NCI-H446 (cell line): ENCODE results near the gene SMYD3.
"Not testable (repeated sequence)": the region's sequence is repeated elsewhere in the genome, so short reads cannot be mapped to it uniquely, and the experiment has no call there.

Source experiments
- DNase-seq, 2 experiments: peaks; one replicate each; lab custom pipeline; 2025; lab: John Stamatoyannopoulos, UW

The SMYD3 gene

DNA sequence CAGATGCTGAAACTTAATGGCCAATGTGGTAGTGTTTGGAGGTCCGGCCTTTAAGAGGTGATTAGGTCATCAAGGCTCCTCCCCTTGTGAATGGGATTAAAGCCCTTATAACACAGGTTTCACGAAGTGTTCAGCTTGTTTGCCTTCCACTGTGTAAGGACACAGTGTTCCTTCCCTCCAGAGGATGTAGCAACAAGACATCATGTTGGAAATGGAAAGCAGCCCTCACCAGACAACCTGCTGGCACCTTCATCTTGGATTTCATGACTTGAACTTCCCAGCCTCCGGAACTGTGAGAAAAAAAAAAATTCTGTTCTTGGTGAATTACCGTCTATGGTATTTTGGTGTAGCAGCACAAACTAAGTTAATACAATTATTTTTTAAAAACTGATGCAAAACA, 738.5 kb downstream of the SMYD3 start:
- DNase-seq: no peak

DNA sequence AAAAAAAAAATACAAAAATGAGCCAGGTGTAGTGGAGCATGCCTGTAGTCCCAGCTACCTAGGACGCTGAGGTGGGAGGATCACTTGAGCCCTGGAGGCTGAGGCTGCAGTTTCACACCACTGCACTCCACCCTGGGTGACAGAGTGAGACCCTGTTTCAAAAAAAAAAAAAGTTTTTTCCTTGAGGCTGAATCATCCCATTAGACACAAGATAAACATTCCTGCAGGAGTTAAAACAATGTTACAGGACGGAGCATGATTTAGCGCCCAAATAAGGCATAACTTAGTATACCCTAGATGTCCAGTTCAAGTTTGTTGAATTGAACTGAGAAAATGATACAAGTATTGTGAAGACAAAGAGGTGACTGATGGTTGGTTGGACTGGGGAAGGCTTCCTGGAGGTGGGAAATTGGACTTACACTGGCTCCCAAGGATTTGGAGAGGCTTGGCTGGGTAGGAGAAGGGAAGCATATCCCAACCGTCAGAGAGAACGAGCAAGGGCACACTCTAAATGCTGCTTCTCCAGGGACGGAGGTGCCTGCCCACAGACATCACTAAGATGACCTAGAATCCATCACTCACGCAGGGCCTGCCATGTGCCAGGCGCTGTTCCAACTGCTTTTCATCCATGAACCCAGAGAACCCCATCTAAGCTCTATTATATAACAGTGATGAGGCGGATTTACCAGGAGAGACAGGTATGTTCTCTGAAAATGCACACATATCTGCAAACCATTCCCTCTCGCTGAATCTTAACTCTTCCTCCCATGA, 741.7 kb downstream of the SMYD3 start:
- no peak for DNase-seq

DNA sequence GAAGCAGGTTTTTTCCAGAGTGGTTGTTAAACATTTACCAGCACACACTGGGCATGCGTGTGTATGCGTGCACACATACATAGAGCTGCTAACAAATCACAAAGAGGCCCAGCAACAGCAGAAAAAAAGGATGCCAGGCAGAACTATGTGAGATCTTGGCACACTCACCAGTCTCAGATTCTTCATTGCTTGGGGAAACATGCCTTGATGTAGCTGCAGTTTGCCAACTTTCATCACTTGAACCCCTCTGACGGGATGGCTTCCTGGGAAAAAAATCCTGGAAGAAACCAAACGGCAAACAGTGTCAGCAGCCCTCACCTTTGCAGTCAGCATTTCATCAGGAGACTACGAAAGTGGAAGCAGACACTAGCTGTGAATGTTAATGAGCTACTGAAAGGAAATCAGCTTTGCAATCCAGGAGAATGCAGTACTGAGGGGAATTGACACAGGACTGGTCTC, 743.2 kb downstream of the SMYD3 start:
- DNase-seq: no peak

GRCh38 chr1:245762396-245762910, 744.6 kb downstream of the SMYD3 start:
- no peak for DNase-seq

GRCh38 chr1:245760301-245760700, 746.8 kb downstream of the SMYD3 start:
- DNase-seq: no peak

- DNase-seq: no peak
Measured at GRCh38 chr1:245754463-245754961, 752.6 kb downstream of the SMYD3 start.

DNA sequence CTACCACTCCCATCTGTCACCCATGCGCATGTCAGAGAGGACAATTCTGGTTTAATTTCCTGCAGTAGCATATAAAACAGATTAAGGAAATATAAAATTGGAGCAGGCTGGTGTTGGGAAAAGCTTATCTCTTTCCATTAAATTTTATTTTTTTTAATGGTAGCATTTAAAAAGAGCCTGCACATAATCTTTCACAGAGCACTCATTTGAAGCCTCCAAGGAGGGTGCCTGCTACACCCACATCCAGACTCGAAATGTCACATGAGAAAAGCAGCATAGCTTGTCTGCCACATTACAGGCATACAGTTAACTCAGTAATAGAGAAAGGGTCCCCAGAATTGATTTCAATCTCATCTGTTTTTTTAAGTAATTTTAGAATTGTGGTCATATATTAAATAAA, 753.3 kb downstream of the SMYD3 start:
- no peak for DNase-seq

DNA sequence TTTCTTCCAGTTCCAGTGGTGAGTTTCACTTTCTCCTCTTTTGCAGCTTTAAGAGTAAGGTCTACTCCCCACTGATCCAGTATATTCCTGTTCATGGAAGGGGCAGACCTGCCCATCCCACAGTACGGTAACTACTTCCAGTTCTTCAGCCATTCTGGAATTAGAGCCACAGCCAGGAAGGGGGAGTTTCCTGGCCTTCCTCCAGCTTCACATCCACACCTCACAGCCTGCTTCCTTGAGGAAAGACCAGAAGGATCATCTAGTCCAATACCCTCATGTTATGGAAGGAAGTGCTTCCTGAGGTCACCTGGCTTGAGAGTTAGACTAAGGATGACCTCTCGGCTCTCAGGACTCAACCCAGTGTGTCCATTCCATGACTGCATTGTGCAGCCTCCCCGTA, 754.5 kb downstream of the SMYD3 start:
- no peak for DNase-seq

DNA sequence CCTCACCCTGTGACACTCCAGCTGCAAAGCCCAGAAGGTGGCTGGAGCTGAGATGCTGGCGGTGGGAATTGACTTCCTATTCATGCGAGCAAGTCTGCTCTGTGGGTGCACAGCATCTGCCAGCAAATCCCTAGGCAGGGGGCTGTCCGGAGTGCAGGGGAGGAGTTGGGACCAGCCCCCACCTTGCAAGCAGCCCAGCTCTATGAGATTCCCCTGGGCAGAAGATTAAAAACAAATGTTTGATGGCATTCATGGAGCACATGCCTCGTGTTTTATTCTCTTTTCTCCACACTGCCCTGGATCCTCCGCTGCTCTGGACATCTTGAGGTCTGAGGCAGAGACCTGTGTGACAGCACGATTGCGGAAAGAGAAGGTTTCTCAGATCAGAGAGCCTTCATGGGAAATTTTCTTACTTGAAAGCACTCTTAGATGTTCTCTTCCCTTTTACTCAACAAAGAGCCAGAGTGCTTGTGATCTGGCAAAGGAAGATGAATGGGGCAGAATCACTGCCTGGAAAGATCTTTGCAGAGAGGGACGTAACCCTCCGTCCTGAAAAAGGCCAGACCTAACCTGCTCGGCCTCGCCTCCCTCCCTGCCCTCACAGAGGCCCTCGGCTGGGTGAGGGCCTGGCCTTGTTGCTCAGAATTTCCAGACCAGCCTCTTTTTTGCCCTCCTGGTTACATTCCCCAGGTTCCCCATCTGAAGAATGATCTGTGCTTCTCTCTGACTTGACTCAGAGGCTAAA, 755.2 kb downstream of the SMYD3 start:
- no peak for DNase-seq

GRCh38 chr1:245751116-245751515, 756.0 kb downstream of the SMYD3 start:
- no peak for DNase-seq

DNA sequence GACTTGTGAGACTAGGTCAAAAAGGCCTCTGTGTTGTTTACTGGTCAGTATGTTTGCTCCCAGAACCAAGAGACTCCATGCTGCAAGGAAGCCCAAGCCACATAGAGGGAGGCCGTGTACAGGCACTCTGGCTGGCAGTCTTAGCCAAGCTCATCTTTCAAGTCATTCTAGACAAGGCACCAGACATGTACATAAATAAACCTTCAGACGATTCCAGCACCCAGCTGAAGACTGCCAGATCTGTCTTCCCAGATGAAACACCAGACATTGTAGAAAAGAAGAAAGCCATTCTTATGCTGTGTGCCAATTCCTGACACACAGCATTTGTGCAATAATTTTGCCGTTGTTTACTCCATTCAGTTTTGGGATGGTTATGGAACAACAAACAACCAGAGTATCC, 756.8 kb downstream of the SMYD3 start:
- DNase-seq: no peak

DNA sequence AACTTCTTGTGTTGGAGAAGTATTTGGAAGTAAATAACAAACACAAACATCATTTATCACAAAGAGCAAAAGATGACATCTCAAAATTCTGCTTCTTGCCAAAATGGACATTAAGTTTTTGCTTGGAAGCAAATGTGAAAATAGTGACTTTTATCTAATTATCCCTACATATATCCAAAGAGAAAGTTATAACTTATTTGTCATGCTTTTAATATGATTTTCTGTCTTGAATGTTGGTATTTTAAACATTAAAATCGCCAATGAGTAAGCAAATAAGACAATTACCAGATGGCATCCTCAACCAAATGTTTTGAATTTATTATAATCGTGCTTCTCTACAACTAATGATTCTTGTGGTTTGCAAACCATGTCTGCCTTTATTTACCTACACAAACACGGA, 758.0 kb downstream of the SMYD3 start:
- no peak for DNase-seq

- no peak for DNase-seq
Measured at GRCh38 chr1:245748646-245749045, 758.4 kb downstream of the SMYD3 start.

- DNase-seq: no peak
Measured at GRCh38 chr1:245748240-245748639, 758.8 kb downstream of the SMYD3 start.

DNA sequence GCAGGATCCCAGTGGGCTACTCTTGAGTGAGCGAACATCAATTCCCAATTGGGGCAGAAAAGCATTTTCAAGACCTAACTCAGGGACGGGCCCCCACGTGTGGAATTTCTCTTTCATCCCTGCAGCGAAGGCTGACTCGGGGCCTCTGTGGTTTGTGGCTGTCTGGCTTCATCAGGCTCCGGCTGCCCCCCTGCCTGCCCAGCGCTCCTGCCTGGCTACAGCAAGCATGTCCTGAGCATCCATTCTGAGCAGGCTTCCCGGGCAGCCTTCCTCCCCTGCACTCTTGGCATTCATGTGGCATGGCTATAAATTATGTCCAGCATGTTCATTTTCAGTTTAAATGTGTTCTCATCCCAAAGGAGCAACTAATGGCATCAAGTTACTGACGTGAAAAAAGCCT, 764.2 kb downstream of the SMYD3 start:
- peak; percentile 10 to 55 for DNase-seq

GRCh38 chr1:245740336-245740735, 766.7 kb downstream of the SMYD3 start:
- DNase-seq: not testable (repeated sequence)

DNA sequence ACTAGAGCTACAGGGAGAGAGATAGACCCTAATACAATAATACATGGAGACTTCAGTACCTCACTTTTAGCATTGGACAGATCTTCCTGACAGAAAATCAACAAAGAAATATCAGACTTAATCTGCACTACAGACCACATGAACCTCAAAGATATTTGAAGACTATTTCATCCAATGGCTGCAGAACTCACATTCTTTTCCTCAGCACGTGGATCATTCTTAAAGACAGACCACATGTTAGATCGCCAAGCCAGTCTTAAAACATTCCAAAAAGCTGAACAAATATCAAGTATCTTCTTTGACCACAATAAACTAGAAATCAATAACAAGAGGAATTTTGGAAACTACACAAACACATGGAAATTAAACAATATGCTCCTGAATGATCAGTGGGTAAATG, 776.3 kb downstream of the SMYD3 start:
- DNase-seq: no peak

- not testable (repeated sequence) for DNase-seq
Measured at GRCh38 chr1:245728035-245728434, 779.0 kb downstream of the SMYD3 start.

- DNase-seq: no peak
Measured at GRCh38 chr1:245721488-245721887, 785.6 kb downstream of the SMYD3 start.

DNA sequence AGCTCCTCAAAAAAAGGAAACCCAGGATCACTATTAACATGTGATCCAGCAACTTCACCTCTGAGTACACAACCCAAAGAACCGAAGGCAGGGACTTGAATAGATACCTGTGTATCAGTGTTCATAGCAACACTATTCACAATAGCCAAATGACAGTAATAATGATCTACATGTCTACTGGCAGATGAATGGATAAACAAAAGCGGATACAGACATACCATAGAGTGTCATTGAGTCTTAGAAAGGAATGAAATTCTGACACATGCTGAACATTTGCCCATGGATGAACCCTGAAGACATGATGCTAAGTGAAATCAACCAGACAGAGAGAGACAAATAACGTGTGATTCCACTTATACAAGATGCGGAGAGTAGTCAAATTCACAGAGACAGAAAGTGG, 788.1 kb downstream of the SMYD3 start:
- no peak for DNase-seq

- DNase-seq: no peak
Measured at GRCh38 chr1:245718123-245718522, 789.0 kb downstream of the SMYD3 start.

DNA sequence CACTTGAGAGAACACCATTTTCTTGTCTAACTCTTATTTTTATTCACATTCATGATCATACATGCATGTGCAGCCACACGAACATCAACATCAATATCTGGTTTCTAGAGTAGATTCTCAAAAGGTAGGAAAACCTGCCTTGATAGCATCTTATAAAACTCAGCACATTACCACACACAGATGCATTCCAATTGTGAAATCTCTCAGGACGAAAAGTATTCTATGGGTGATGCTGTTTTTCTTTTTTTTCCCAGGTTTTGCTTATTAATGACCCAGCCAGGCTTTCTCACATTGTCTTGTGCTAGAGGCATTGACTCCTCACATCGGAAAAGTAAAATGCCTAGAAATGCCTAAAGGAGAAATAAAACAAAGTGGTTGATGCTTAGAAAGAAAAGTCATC, 789.5 kb downstream of the SMYD3 start:
- no peak for DNase-seq

GRCh38 chr1:245716561-245716960, 790.5 kb downstream of the SMYD3 start:
- no peak for DNase-seq
